CD4-positive, alpha-beta T cell treated with Interleukin-6 at 100 ng/mL for 8 hours (primary cell): Measurements from ENCODE around the gene GPR141.

Experiments used
- DNase-seq: peaks from one replicate; pipeline ENCODE4 v3.0.0-alpha.2; 2020; ENCODE audit warnings: mixed read lengths, low spot score

Gene GPR141

DNA sequence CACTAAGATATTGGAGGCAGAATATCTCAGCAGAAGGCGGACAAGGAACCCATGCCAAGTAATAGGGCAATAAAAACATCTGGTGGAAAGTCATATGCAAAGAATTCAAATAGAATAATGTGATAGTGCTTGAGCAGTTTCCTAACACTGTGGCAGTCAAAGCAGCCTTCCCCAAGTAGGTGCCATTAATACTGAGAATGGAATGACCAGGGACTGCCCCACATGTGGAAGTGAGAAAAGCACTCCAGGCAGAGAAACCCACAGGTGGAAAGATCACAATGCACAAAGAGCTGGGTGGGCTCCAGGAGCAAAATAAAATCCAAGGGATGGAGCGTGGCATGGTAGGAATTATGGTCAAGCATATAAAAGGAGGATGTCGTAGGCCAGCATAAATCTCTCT is 100.4 kb downstream of the GPR141 start:
- DNase-seq: no peak

DNA sequence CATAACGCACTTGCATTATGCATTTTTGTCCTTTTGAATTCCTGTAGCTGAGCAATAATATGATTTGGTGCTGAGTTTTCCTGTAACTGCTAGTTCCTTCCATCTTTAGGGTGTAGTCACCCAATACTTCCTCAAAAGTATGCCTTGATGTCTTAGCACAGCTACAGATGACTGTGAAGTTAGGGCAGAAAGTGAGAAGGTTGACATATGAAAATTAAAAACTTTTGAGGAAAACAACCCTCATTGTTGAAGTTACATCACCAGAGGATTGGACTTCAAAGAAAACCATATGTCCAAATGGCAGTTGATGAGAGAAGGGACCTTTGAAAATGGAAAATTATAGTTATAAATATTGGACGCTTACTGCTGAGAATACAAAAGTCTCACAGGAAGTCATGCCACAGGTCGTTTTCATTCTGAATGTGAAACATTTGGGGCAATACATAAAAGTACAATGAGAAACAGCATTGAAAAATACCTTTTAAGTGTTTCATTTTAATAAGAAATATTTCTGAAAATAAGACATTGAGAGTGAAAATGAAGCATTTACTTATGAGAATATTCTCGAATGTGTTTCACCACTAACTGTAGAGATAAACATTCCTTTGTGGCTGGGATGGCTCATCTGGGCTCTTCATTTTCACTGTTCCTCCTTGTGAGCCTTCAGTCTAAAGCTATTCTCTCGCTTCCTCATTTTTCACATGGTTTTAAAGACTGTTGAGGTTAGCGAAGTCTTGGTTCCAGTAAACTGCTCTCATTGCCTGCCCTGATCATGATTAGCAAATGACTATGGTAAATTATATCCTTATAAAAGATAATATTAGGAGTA is 103.4 kb downstream of the GPR141 start:
- DNase-seq: no peak
